TTC549 (cell line): ENCODE results near the gene RASEF.
"Not testable (repeated sequence)": the region's sequence is repeated elsewhere in the genome, so short reads cannot be mapped to it uniquely, and the experiment has no call there.

Experiments used
- FAIRE-seq: peaks from 2 replicates; lab custom pipeline; 2012; peaks lifted over from hg19 to GRCh38; lab: Jason Lieb, UNC

The RASEF gene

GRCh38 chr9:82970359-82970758, 92.6 kb downstream of the RASEF start:
- FAIRE-seq = no peak

- no peak for FAIRE-seq
Observed at GRCh38 chr9:82969291-82969690, 93.7 kb downstream of the RASEF start.

- FAIRE-seq = no peak
Observed at GRCh38 chr9:82968816-82969215, 94.1 kb downstream of the RASEF start.

- no peak for FAIRE-seq
Observed at GRCh38 chr9:82968388-82968787, 94.6 kb downstream of the RASEF start.

- FAIRE-seq = no peak
Observed at GRCh38 chr9:82961504-82962125, 101.3 kb downstream of the RASEF start.

- FAIRE-seq = no peak
Observed at GRCh38 chr9:82957529-82958379, 105.2 kb downstream of the RASEF start.

GRCh38 chr9:82949203-82949602, 113.7 kb downstream of the RASEF start:
- no peak for FAIRE-seq

GRCh38 chr9:82940376-82940775, 122.6 kb downstream of the RASEF start:
- FAIRE-seq = no peak

- FAIRE-seq = no peak
Observed at GRCh38 chr9:82939451-82939850, 123.5 kb downstream of the RASEF start.

- FAIRE-seq = no peak
Observed at GRCh38 chr9:82938426-82939218, 124.3 kb downstream of the RASEF start.

GRCh38 chr9:82936561-82936960, 126.4 kb downstream of the RASEF start:
- FAIRE-seq = not testable (repeated sequence)

- FAIRE-seq = no peak
Observed at GRCh38 chr9:82934949-82935348, 128.0 kb downstream of the RASEF start.

GRCh38 chr9:82934025-82934424, 128.9 kb downstream of the RASEF start:
- not testable (repeated sequence) for FAIRE-seq

- no peak for FAIRE-seq
Observed at GRCh38 chr9:82930116-82930515, 132.8 kb downstream of the RASEF start.
